Muscle of leg (tissue), 11 donors: ENCODE results near the gene DHX16. TPM values are rescaled to one million over a fixed set of nuclear protein-coding genes. Genes with fewer than 3 reads are reported as not detected.

Source experiments
- DNase-seq: peaks from one replicate; pipeline ENCODE4 v3.0.0; 2013
- H3K27ac ChIP-seq: one replicate; pipeline ENCODE4 v1.5.1; 2013; ENCODE audit warnings: mild to moderate bottlenecking, low read length, control low read depth
- H3K27me3 ChIP-seq: one replicate; pipeline ENCODE4 v1.6.1; 2013; ENCODE audit warnings: low read length; ENCODE audit not compliant: control insufficient read depth, insufficient read depth
- H3K36me3 ChIP-seq: one replicate; pipeline ENCODE4 v1.6.1; 2013; ENCODE audit warnings: low read length; ENCODE audit not compliant: control insufficient read depth, insufficient read depth
- H3K4me1 ChIP-seq: one replicate; pipeline ENCODE4 v1.6.1; 2013; ENCODE audit warnings: low read length; ENCODE audit not compliant: control insufficient read depth, insufficient read depth
- H3K4me3 ChIP-seq: one replicate; pipeline ENCODE4 v1.5.1; 2013; ENCODE audit warnings: low read length, control low read depth
- H3K9me3 ChIP-seq: replicated peaks from 2 replicates; pipeline ENCODE4 v1.6.1; 2013; ENCODE audit warnings: low read depth, low read length; ENCODE audit not compliant: control insufficient read depth
- WGBS: methylation state at CpG from one replicate; pipeline ENCODE4 v1.1.5; 2013; ENCODE audit warnings: missing lambda C conversion rate; ENCODE audit not compliant: insufficient coverage; 5-methylcytosine and 5-hydroxymethylcytosine counted together
- polyA plus RNA-seq, 8 donors: library from polyadenylated mRNA; unstranded; fragments of 120-200 nt; gene quantifications; one replicate each; pipeline versions ENCODE4 v1.2.1 to v1.2.3, GENCODE V29; 2013; ENCODE audit warnings: inconsistent platforms in 1 of 8, low replicate concordance in 1 of 8; ENCODE audit not compliant: insufficient read length in 8 of 8, insufficient read depth in 1 of 8
- total RNA-seq: library from RNA; stranded (reverse); fragments of 120-200 nt; gene quantifications from one replicate; pipeline ENCODE4 v1.2.4, GENCODE V29; 2013

DHX16 gene
- total and polyA plus RNA-seq, 9 donors: 18.6 to 29.1 (median 24.4) TPM

DNA sequence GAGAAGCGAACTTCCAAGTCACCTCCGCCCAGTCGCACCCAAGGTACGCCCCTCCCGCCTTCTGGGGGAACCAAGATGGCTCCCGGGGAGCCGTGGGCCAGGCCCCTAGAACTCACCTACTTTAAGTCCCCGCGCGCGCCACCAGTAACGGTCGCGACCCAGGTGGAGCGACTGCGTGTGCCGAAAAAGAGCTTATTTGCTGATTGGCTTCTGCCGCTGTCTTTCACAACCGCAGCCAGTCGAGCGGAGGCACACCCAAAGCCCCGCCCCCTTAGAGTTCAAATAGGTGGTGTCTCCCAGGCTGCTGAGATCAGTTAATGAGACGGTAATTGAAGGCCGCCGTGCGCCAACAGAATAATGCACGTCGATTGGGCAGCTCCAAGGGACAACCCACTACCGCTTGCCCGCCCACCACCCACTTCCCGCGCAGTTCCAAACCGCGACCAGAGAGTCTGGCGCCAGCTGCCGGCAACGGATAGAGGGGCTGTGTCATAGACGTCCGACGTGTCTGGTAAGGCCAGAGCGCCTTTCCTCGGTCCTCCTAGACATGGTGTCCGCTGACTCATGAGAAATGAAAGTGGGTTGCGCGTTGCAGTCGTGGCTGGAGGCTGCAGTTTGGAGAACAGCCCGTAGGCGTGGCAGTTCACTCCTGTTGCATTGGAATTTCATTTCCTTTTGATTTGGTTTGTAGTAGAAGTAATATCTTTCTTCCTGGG lies 44.5 kb upstream of the DHX16 start, which contains the start of gene MDC1:
TSS of gene MDC1 (minus strand) at position 153 of the 716 bp plus-strand sequence. CDS start 2,106 bp downstream, outside the sequence.
- H3K36me3 ChIP-seq: peaks cover 34% of the 10 kb centered on the region
- peaks cover 21% of the 10 kb centered on the region for H3K4me1 ChIP-seq
- peak within 1 kb of the TSS; percentile 80 for H3K4me3 ChIP-seq
- peak; percentile 100 for DNase-seq
- peak within 1 kb of the TSS; percentile 97 for H3K27ac ChIP-seq
- under 1% methylated on average over 37 of the region's 48 CpGs for WGBS
- H3K27me3 ChIP-seq: no peaks in the 10 kb centered on the region
- H3K9me3 ChIP-seq: no peaks in the 10 kb centered on the region

DNA sequence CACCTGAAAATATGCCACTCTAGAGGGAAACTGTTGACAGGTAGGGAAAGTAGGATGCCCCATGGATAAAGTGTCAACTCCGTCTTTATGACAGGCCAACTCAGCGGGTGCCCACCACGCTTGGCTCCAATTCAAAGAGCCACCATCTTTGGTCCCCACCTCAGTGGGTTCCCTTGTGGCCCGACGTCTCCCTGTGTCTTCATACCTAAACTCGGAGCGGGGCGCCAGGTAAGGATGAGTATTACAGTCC lies 44.0 kb upstream of the DHX16 start:
- DNase-seq: no peak
- H3K9me3 ChIP-seq: no peaks in the 10 kb centered on the region
- peaks cover 36% of the 10 kb centered on the region for H3K36me3 ChIP-seq
- peak overlapping the region; percentile 80 for H3K4me3 ChIP-seq
- H3K27me3 ChIP-seq: no peaks in the 10 kb centered on the region
- WGBS: 0% methylated on average over 8 of the region's 8 CpGs
- H3K4me1 ChIP-seq: peaks cover 20% of the 10 kb centered on the region
- peak overlapping the region; percentile 96 for H3K27ac ChIP-seq

DNA sequence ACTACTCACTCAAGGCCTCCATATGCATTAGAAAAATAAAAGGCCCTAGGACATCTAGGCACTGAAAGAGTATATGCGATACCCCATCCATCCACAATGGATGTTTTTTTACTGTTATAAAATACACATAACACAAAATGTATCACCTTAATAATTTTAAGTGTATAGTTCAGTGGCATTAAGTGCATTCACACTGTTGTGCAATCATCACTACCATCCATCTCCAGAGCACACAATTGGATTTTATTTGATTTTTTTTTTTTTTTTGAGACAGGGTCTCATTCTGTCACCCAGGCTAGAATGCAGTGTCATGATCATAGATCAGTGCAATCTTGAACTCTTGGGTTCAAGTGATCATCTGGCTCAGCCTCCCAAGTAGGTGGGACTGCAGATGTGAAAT lies 41.5 kb upstream of the DHX16 start:
- no peak for DNase-seq
- WGBS: no CpG with 5 or more reads among the region's 1 CpG
- H3K9me3 ChIP-seq: no peaks in the 10 kb centered on the region

DNA sequence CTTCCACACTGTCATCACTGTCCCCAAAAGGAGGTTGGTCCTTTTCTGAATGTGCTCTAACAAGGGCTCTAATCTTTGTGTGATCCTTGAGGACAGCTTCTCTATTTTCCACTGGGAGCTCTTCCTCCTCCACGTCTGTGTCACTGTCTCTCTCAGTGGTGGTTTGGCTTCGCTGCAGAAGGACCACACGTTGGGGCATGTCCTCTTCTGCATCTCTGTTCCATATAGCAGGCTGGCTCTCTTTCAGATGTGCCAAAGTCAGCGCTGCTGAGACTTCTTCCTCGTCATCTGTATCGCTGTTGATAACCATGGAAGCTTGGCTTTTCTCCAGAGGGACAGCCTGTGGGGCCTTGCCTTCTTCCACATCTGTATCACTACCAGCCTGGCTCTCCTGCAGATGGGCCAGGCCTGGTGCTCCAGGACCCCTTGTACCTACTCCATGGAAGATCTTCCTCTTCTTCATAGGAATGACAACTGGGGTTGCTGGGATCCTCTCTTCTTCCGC lies 39.7 kb upstream of the DHX16 start:
- 87% methylated on average over 7 of the region's 7 CpGs for WGBS
- H3K36me3 ChIP-seq: peaks cover 68% of the 10 kb centered on the region

More for the DNA sequence above, 41.5 kb upstream of the DHX16 start:
- Histone ChIP-seq H3K27me3 (no peaks in the 10 kb centered on the region), H3K36me3 (peaks cover 53% of the 10 kb centered on the region), H3K27ac (no peak overlapping the region), H3K4me3 (no peak overlapping the region), H3K4me1 (peaks cover 15% of the 10 kb centered on the region)

DNA sequence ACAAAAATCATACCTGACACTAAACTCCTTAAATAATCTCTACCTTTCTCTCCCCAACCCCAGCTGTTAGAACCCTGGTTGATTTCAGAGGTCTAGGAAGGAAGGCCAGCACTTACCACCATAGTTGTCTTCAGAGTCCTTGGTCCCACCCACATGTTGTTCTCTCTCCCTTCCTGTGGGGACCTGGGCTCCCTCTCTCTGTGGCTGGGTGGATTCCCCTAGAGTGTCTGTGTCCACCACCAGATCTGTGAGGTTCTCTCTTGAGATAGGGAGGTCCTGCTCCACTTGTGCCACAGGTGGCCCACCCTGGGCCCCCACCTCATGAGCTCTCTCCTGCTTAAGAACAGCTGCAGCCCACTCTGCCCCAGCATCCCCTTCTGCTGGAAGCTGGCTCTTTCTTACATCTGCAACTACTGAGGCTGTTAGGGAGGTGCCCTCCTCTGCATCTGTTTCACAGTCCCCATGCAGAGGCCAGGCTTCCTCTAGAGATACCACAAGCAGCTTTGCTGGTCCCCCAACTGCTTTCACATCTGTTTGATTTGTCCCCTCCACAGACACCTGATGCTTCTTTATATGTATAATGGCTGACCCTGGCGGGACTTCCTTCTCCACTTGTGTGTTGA lies 39.1 kb upstream of the DHX16 start:
- no peak for DNase-seq
- peaks cover 74% of the 10 kb centered on the region for H3K36me3 ChIP-seq
- H3K27ac ChIP-seq: no peak overlapping the region
- no peak overlapping the region for H3K4me3 ChIP-seq
- H3K4me1 ChIP-seq: peaks cover 7% of the 10 kb centered on the region
- WGBS: no CpG with 5 or more reads among the region's 1 CpG
- no peaks in the 10 kb centered on the region for H3K9me3 ChIP-seq
- no peaks in the 10 kb centered on the region for H3K27me3 ChIP-seq

More for the DNA sequence above, 39.7 kb upstream of the DHX16 start:
- DNase-seq: no peak
- Histone ChIP-seq H3K27me3 (no peaks in the 10 kb centered on the region), H3K4me3 (no peak overlapping the region), H3K4me1 (peaks cover 8% of the 10 kb centered on the region), H3K9me3 (no peaks in the 10 kb centered on the region), H3K27ac (no peak overlapping the region)

DNA sequence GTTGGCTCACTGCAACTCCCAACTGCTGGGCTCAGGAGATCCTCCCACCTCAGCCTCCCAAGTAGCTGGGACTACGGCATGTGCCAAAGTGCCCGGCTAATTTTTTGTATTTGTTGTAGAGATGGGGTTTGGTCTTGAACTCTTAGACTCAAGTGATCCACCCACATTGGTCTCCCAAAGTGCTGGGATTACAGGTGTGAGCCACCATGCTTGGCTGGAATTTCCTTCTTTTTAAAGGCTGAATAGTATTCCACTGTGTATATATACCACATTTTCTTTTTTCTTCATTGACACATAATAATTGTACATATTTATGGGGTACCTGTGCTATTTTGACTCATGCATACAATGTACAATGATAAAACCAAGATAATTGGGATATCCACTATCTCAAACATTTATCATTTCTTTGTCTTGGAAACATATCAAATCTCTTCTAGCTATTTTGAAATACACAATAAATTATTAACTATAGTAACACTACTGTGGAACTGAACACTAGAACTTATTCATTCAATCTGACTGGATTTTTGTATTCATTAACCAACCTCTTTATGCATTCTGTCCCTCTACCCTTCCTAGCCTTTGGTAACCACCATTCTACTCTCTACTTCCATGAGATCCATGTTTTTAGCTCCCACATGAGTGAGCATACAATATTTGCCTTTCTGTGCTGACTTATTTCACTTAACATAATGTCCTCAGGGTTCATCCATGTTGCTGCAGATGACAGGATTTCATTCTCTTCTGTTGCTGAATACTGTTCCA lies 36.5 kb upstream of the DHX16 start:
- WGBS: no CpG with 5 or more reads among the region's 2 CpGs
- DNase-seq: no peak
- H3K36me3 ChIP-seq: peaks cover 83% of the 10 kb centered on the region
- no peak overlapping the region for H3K4me3 ChIP-seq
- no peaks in the 10 kb centered on the region for H3K9me3 ChIP-seq
- no peaks in the 10 kb centered on the region for H3K4me1 ChIP-seq
- no peak overlapping the region for H3K27ac ChIP-seq
- no peaks in the 10 kb centered on the region for H3K27me3 ChIP-seq

DNA sequence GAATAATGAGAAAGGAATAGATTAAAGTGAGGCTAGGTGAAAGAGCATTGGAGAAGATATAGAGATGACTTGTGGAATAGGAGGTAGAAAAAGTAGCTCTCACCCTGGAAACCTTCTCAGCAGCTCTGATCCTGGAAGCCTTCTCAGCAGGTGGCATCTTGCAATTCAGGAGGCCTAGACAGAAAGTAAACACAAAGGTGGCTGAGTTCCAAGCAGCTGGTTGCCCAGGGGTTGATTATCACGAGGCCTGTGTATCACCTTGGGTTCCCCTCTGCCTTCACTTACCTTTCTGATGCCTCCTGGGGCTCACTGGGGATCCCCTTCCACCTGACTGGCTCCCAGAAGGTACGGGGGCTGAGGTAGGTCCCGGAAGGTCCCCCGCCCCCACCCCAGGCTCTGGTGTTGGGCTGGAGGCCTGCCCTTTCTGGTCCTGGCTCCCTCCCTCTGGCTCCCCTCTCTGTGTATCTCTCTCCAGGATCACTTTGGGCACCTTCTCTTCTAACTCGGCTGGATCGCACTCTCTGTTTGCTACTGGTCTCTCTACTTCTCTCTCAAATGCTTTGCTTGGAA lies 34.6 kb upstream of the DHX16 start:
- H3K4me1 ChIP-seq: no peaks in the 10 kb centered on the region
- no peak for DNase-seq
- H3K27me3 ChIP-seq: no peaks in the 10 kb centered on the region
- H3K36me3 ChIP-seq: peaks cover 83% of the 10 kb centered on the region
- 83% methylated on average over 6 of the region's 6 CpGs for WGBS
- H3K4me3 ChIP-seq: no peak overlapping the region
- H3K27ac ChIP-seq: no peak overlapping the region
- no peaks in the 10 kb centered on the region for H3K9me3 ChIP-seq

DNA sequence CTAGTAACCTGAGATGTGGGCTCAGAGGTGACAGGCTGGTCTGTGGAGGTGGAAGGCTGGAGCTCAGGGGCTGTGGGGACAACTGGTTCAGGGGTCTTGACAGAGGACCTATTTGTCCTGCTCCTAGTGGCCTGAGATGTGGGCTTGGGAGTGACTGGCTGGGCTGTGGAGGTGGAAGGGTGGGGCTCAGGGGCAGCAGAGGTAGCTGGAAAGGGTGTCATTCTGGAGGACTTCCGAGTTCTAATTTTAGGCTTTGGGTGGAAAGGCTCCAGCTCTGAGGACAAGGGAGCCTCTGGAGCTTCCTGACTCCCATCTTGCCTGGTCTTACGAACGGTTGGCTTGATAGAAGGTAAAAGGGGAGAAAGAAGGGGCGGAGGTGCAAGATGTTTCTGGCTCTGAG lies 32.8 kb upstream of the DHX16 start:
- Histone ChIP-seq H3K36me3 (peaks cover 69% of the 10 kb centered on the region), H3K4me1 (no peaks in the 10 kb centered on the region), H3K27ac (no peak overlapping the region), H3K4me3 (no peak overlapping the region), H3K27me3 (no peaks in the 10 kb centered on the region), H3K9me3 (no peaks in the 10 kb centered on the region)
- 98% methylated on average over 4 of the region's 4 CpGs for WGBS
- DNase-seq: no peak

DNA sequence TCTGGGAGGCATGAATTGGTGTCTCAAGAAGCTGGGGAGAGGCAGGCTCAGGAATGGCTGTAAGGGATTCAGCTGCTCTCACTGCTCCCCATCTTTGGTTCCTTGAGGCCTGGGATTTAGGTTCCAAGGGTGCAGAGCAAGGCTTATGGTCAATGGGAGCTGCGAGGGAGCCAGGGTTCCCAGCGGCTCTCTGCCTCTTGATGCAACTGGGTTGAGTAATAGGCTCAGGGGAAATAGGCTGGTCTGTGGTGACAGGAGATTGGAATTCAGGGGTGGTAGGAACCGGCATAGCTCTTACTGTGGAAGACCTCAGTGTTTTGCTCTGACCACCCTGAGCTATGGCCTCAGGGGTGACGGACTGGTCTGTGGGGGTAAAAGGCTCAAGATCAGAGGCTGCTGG lies 31.0 kb upstream of the DHX16 start:
- Histone ChIP-seq H3K4me1 (no peaks in the 10 kb centered on the region), H3K36me3 (peaks cover 66% of the 10 kb centered on the region), H3K9me3 (no peaks in the 10 kb centered on the region), H3K27ac (no peak overlapping the region), H3K27me3 (no peaks in the 10 kb centered on the region), H3K4me3 (no peak overlapping the region)
- 95% methylated on average over 3 of the region's 4 CpGs for WGBS
- no peak for DNase-seq

DNA sequence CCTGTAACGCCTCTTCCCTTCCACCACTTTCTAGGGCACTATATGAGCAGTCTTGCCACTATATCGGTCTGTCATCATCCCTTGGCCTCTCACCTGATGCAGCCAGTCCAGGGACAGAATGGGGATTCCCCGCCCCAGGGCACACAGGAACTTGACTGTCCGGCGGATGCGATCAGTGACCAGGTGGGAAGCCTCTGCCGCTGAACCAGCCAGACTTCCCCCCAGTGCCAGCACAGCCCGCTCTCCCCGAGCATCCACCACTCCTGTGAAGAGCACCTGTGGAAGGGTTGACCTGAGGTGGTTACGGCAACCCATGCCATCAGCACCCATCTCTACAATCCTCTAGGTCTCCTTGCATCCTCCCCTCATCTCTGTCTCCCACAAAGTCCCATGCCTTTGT lies 30.2 kb upstream of the DHX16 start:
- Histone ChIP-seq H3K9me3 (no peaks in the 10 kb centered on the region), H3K27ac (no peak overlapping the region), H3K4me3 (no peak overlapping the region), H3K4me1 (no peaks in the 10 kb centered on the region), H3K27me3 (no peaks in the 10 kb centered on the region), H3K36me3 (peaks cover 59% of the 10 kb centered on the region)
- 89% methylated on average over 2 of the region's 10 CpGs for WGBS
- DNase-seq: no peak
